Left ventricle myocardium inferior (tissue), 1 donor: ENCODE measurements around the gene DLL1. TPM values are rescaled to one million over a fixed set of nuclear protein-coding genes. Genes with fewer than 3 reads are reported as not detected.
A peak's percentile ranks its signal among the peaks of the same experiment; 100 is the strongest.
"Not testable (repeated sequence)": the region's sequence is repeated elsewhere in the genome, so short reads cannot be mapped to it uniquely, and the experiment has no call there.

Source experiments
- DNase-seq: peaks from one replicate; pipeline ENCODE4 v3.0.0-alpha.2; 2020
- H3K27ac ChIP-seq: fragments of 200-600 bp; replicated peaks from 2 replicates; pipeline ENCODE4 v1.8.0; 2021
- H3K27me3 ChIP-seq: fragments of 200-600 bp; 2 replicates; pipeline ENCODE4 v1.8.0; 2021; ENCODE audit warnings: low read depth
- H3K36me3 ChIP-seq: fragments of 200-600 bp; 2 replicates; pipeline ENCODE4 v1.8.0; 2021
- H3K4me1 ChIP-seq: fragments of 200-600 bp; 2 replicates; pipeline ENCODE4 v1.8.0; 2021
- H3K4me3 ChIP-seq: fragments of 200-600 bp; 2 replicates; pipeline ENCODE4 v1.8.0; 2021; ENCODE audit warnings: mild to moderate bottlenecking, moderate library complexity
- H3K9me3 ChIP-seq: fragments of 200-600 bp; replicated peaks from 2 replicates; pipeline ENCODE4 v1.8.0; 2021
- CTCF ChIP-seq: fragments of 200-600 bp; IDR thresholded peaks from 2 replicates; pipeline ENCODE4 v1.8.0; 2021; ENCODE audit warnings: antibody characterized with exemption, mild to moderate bottlenecking, borderline replicate concordance
- intact Hi-C: fragments of 100-400 bp; cut with micrococcal nuclease; formaldehyde crosslinking; loops from one replicate; pipeline ENCODE4 v1.11.0; 2022
- long read RNA-seq: library from polyadenylated mRNA; unstranded; transcript quantifications from one replicate; pipeline ENCODE4 v2.0.0, GENCODE V29; 2021
- total RNA-seq: library from RNA; stranded (reverse); fragmentation: NEBNext Ultra II Directional; extraction: Animal tissue kit (Norgen Biotek cat#: 25700); gene quantifications from one replicate; pipeline ENCODE4 v1.2.1, GENCODE V29; 2021
- donor health status: DM: no; HTN: yes; CAD: no; lungs with severe emphysema.

The DLL1 gene
- 11.7 TPM for total RNA-seq
- long read RNA-seq, transcript DLL1-201 (11 exons, 3,174 nt): major isoform, 12 of 25 reads
- long read RNA-seq, partial matches to known transcripts: 6 of 25 reads
- long read RNA-seq, other reads (novel, unspliced or antisense): 7 of 25 reads

- Histone ChIP-seq H3K36me3 (peaks cover 3% of the 10 kb centered on the region), H3K27ac (peak within 1 kb of the TSS; percentile 84), H3K4me1 (peaks cover 83% of the 10 kb centered on the region), H3K27me3 (peaks cover 58% of the 10 kb centered on the region), H3K4me3 (peak within 1 kb of the TSS; percentile 90), H3K9me3 (no peaks in the 10 kb centered on the region)
- TF ChIP-seq CTCF: no peak
- intact Hi-C loops: no loop called here
- peak; percentile 60 for DNase-seq
Measured at GRCh38 chr6:170290296-170291128, at the start of gene DLL1. TSS of gene DLL1 (minus strand) at chr6:170291078. CDS start at chr6:170290139, 939 bp downstream.

GRCh38 chr6:170335199-170335598 is 44.3 kb upstream of the DLL1 start:
- intact Hi-C loops, DNase-seq, H3K27ac ChIP-seq, H3K4me1 ChIP-seq, H3K4me3 ChIP-seq, H3K27me3 ChIP-seq: not testable (repeated sequence)
- Histone ChIP-seq H3K36me3 (peaks cover 57% of the 10 kb centered on the region), H3K9me3 (peaks cover 13% of the 10 kb centered on the region)

- no peak overlapping the region for H3K27ac ChIP-seq
- no peak for DNase-seq
- intact Hi-C loops: no loop called here
- H3K4me1 ChIP-seq: peaks cover 10% of the 10 kb centered on the region
- no peak for TF ChIP-seq CTCF
- no peaks in the 10 kb centered on the region for H3K27me3 ChIP-seq
- no peak overlapping the region for H3K4me3 ChIP-seq
- no peaks in the 10 kb centered on the region for H3K9me3 ChIP-seq
- H3K36me3 ChIP-seq: peaks cover 92% of the 10 kb centered on the region
Measured at GRCh38 chr6:170329321-170329720, 38.4 kb upstream of the DLL1 start.

- Histone ChIP-seq H3K27ac (peak overlapping the region; percentile 57), H3K4me3 (no peak overlapping the region), H3K9me3 (no peaks in the 10 kb centered on the region), H3K36me3 (peaks cover 8% of the 10 kb centered on the region), H3K4me1 (peaks cover 45% of the 10 kb centered on the region), H3K27me3 (no peaks in the 10 kb centered on the region)
- DNase-seq: no peak
- intact Hi-C loops: no loop called here
- no peak for TF ChIP-seq CTCF
Measured at GRCh38 chr6:170317718-170318117, 26.8 kb upstream of the DLL1 start.

- intact Hi-C loops: no loop called here
- Histone ChIP-seq H3K27me3 (no peaks in the 10 kb centered on the region), H3K4me3 (no peak overlapping the region), H3K9me3 (no peaks in the 10 kb centered on the region), H3K27ac (peak overlapping the region; percentile 57), H3K4me1 (peaks cover 48% of the 10 kb centered on the region), H3K36me3 (peaks cover 6% of the 10 kb centered on the region)
- no peak for DNase-seq
- TF ChIP-seq CTCF: no peak
Measured at GRCh38 chr6:170317076-170317475, 26.2 kb upstream of the DLL1 start.

GRCh38 chr6:170316071-170316470 is 25.2 kb upstream of the DLL1 start:
- Histone ChIP-seq H3K36me3 (peaks cover 6% of the 10 kb centered on the region), H3K9me3 (no peaks in the 10 kb centered on the region), H3K4me1 (peaks cover 52% of the 10 kb centered on the region), H3K27ac (no peak overlapping the region), H3K27me3 (no peaks in the 10 kb centered on the region), H3K4me3 (no peak overlapping the region)
- DNase-seq: no peak
- intact Hi-C loops: no loop called here
- no peak for TF ChIP-seq CTCF
